ENCODE data around the gene RALGAPA2.

DNA sequence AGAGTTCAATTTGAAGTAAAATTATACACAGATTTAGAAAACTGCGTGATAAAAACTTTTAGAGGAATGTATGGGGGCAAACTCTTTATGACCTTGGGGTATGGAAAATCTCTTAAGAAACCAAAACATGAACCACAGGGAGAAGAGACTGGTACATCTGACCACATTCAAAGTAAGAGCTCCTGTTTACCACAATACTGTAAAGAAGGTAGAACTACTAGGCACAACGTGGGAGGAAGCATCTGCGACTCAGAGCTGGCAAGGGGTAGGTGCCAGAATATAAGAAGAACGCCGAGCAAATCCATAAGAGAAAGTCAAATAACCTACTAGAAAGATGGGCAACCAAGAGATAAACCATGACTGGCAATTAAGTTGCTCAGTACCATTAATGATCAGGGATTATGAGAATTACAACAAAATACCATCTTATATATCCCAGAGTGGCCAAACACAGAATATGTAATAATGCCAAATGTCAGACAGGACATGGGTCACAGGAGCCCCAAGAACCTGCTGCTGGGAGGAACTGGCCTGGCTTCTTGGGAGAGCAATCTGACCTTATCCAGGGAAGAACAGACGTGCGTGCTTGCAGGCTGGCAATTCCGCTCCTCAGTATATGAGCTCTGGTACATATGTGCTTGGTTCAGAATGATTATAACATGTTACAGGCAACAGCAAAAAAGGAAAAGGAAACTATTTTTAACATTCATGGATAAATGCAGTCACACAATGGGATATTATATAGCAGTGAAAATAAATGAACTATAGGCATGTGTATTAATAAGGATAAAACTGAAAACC is 294.4 kb downstream of the RALGAPA2 start:
- TF ChIP-seq EZH2phosphoT487 (IDR thresholded peaks at IDR 0.05; ENCODE audit: insufficient read depth, low read depth) (no peak), EZH2 (IDR thresholded peaks at IDR 0.05; ENCODE audit: insufficient read depth, poor library complexity, severe bottlenecking) (no peak)

Measured in GM23248 (cell line).